Vagina (tissue), 2 donors: ENCODE data around the gene NUSAP1. TPM values are rescaled to one million over a fixed set of nuclear protein-coding genes. Genes with fewer than 3 reads are reported as not detected.

Source experiments
- DNase-seq, 2 donors: peaks; one replicate each; pipeline ENCODE4 v3.0.0-alpha.2; 2017; ENCODE audit errors: extremely low spot score in 2 of 2
- H3K27ac ChIP-seq: fragments of 200-600 bp; sonication (generic); one replicate; pipeline ENCODE4 v1.5.1; 2019
- H3K27me3 ChIP-seq: fragments of 200-600 bp; sonication (generic); one replicate; pipeline ENCODE4 v1.5.1; 2019
- H3K36me3 ChIP-seq, 2 donors: fragments of 200-600 bp; sonication (generic); one replicate each; pipeline ENCODE4 v1.5.1; 2017 to 2019
- H3K4me1 ChIP-seq: fragments of 200-600 bp; sonication (generic); one replicate; pipeline ENCODE4 v1.5.1; 2019
- H3K4me3 ChIP-seq, 2 donors: fragments of 200-600 bp; sonication (generic); 1 replicate in 1 of 2; 2 replicates in 1 of 2; pipeline ENCODE4 v1.5.1; 2016 to 2019
- H3K9me3 ChIP-seq: fragments of 200-600 bp; sonication (generic); one replicate; pipeline ENCODE4 v1.5.1; 2019
- POLR2A ChIP-seq, 2 donors: fragments of 450-650 bp; IDR thresholded peaks; one replicate each; pipeline ENCODE4 v1.6.1; 2017; ENCODE audit warnings: antibody characterized with exemption in 2 of 2, mild to moderate bottlenecking in 2 of 2, moderate library complexity in 2 of 2
- POLR2AphosphoS5 ChIP-seq, 2 donors: sonication (generic); formaldehyde crosslinking; IDR thresholded peaks; one replicate each; pipeline ENCODE4 v1.9.0; 2017; ENCODE audit warnings: antibody characterized with exemption in 2 of 2, mild to moderate bottlenecking in 2 of 2, low read depth in 1 of 2; ENCODE audit not compliant: insufficient read depth in 1 of 2
- intact Hi-C: fragments of 100-400 bp; cut with DNase I; formaldehyde crosslinking; loops from one replicate; pipeline ENCODE4 v1.15.1; 2023
- total RNA-seq: library from RNA; depleted of rRNA; stranded (reverse); fragments of >200 nt; gene quantifications from one replicate; pipeline ENCODE4 v1.2.3, GENCODE V29; 2016
- TF ChIP-seq, protein P1 (sequence below), 3 experiments: fragments of 450-650 bp in 2 of 3; fragments of 200-600 bp in 1 of 3; sonication (generic) in 1 of 3; IDR thresholded peaks; one replicate each; pipeline ENCODE4 v1.5.1; 2017 to 2019; ENCODE audit warnings: antibody characterized with exemption in 3 of 3, mild to moderate bottlenecking in 2 of 3, moderate library complexity in 2 of 3

The NUSAP1 gene
- total RNA-seq, 1 donor from 2014 or later: 16.9 TPM

DNA sequence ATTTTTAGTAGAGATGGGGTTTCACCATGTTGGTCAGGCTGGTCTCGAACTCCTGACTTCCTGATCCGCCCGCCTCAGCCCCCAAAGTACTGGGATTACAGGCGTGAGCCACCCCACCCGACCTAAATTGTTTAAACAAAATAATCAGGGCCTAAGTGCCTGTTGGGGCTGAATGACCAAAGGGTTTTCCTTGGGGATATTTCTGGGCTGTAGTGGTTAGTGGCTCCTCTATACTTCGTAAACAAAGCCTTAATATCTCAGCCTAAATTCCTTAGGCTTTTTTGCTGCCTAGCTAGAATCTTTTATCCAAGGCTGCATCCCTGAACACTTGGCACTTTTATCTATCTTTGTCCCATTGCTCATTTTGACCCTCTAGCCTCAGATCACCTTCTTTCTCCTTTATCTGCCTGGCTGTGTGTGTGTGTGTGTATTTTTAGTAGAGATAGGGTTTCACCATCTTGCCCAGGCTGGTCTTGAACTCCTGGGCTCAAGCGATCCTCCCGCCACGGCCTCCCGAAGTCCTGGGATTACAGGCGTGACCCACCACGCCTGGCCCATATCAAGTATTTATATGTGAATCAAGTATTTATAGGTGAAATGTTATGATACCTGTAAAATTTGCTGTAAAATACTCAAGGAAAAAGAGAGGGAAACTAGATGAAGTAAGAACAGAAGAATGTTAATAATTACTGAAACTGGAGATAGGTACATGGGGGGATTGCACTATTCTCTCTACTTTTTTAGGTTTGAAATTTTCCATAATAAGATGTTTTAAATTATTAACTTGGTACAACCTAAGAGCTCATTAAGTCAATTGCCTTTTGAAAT lies 1.8 kb downstream of the NUSAP1 start:
- no peak for TF ChIP-seq POLR2A (IDR thresholded peaks at IDR 0.05)
- no peak for DNase-seq
- Histone ChIP-seq H3K4me3 (no peak overlapping the region), H3K27ac (no peak overlapping the region), H3K9me3 (no peaks in the 10 kb centered on the region), H3K36me3 (no peaks in the 10 kb centered on the region), H3K4me1 (peaks cover 6% of the 10 kb centered on the region), H3K27me3 (no peaks in the 10 kb centered on the region)
- intact Hi-C loops: no loop called here

DNA sequence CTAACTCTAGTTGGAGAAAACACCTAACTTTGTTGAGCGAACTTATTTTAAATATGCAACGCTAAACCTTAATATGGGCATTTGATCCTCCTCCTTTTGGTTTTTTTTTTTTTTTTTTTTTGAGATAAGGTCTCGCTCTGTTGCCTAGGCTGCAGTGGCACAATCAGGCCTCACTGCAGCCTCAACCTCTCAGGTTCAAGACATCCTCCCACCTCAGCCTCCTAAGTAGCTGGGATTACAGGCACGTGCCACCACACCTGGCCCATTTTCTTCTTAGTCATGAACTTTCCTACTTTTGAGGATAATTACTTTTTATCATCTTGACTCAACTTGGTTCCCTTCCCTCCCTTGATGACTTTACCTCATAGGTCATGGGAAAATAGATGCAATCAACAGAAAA lies 3.9 kb downstream of the NUSAP1 start:
- H3K9me3 ChIP-seq: no peaks in the 10 kb centered on the region
- intact Hi-C loops: no loop called here
- no peak for TF ChIP-seq POLR2A (IDR thresholded peaks at IDR 0.05)
- no peak for TF ChIP-seq POLR2AphosphoS5 (IDR thresholded peaks at IDR 0.05; ENCODE audit: insufficient read depth in 1 of 2, low read depth in 1 of 2)
- TF ChIP-seq, protein P1, sequence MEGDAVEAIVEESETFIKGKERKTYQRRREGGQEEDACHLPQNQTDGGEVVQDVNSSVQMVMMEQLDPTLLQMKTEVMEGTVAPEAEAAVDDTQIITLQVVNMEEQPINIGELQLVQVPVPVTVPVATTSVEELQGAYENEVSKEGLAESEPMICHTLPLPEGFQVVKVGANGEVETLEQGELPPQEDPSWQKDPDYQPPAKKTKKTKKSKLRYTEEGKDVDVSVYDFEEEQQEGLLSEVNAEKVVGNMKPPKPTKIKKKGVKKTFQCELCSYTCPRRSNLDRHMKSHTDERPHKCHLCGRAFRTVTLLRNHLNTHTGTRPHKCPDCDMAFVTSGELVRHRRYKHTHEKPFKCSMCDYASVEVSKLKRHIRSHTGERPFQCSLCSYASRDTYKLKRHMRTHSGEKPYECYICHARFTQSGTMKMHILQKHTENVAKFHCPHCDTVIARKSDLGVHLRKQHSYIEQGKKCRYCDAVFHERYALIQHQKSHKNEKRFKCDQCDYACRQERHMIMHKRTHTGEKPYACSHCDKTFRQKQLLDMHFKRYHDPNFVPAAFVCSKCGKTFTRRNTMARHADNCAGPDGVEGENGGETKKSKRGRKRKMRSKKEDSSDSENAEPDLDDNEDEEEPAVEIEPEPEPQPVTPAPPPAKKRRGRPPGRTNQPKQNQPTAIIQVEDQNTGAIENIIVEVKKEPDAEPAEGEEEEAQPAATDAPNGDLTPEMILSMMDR (IDR thresholded peaks at IDR 0.05): no peak

DNA sequence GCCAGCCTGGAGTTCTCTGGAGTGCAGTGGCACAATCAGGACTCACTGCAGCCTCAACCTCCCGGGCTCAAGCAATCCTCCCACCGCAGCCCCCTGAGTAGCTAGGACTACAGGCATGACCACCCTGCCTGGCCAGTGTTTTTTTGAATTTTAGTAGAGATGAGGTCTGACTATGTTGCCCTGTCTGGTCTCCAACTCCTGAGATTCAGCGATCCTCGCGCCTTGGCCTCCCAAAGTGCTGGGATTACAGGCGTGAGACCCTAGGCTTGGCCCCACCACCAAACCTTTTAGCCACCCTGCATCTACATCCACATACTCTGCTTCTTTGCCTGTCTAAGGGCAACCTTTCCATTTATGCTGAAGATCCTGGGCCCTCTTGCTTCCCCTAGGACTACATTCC lies 4.4 kb downstream of the NUSAP1 start:
- TF ChIP-seq, protein P1 (IDR thresholded peaks at IDR 0.05): no peak
- TF ChIP-seq POLR2A (IDR thresholded peaks at IDR 0.05) (no peak), POLR2AphosphoS5 (IDR thresholded peaks at IDR 0.05; ENCODE audit: insufficient read depth in 1 of 2, low read depth in 1 of 2) (no peak)
- H3K27me3 ChIP-seq: no peaks in the 10 kb centered on the region
- no peak overlapping the region for H3K27ac ChIP-seq
- DNase-seq: no peak
- no peaks in the 10 kb centered on the region for H3K9me3 ChIP-seq
- H3K4me1 ChIP-seq: no peaks in the 10 kb centered on the region
- intact Hi-C loops: no loop called here
- no peaks in the 10 kb centered on the region for H3K36me3 ChIP-seq
- no peak overlapping the region for H3K4me3 ChIP-seq

More for the DNA sequence above, 3.9 kb downstream of the NUSAP1 start:
- DNase-seq: no peak
- Histone ChIP-seq H3K4me3 (no peak overlapping the region), H3K36me3 (no peaks in the 10 kb centered on the region), H3K27me3 (no peaks in the 10 kb centered on the region), H3K4me1 (peaks cover 4% of the 10 kb centered on the region), H3K27ac (no peak overlapping the region)

DNA sequence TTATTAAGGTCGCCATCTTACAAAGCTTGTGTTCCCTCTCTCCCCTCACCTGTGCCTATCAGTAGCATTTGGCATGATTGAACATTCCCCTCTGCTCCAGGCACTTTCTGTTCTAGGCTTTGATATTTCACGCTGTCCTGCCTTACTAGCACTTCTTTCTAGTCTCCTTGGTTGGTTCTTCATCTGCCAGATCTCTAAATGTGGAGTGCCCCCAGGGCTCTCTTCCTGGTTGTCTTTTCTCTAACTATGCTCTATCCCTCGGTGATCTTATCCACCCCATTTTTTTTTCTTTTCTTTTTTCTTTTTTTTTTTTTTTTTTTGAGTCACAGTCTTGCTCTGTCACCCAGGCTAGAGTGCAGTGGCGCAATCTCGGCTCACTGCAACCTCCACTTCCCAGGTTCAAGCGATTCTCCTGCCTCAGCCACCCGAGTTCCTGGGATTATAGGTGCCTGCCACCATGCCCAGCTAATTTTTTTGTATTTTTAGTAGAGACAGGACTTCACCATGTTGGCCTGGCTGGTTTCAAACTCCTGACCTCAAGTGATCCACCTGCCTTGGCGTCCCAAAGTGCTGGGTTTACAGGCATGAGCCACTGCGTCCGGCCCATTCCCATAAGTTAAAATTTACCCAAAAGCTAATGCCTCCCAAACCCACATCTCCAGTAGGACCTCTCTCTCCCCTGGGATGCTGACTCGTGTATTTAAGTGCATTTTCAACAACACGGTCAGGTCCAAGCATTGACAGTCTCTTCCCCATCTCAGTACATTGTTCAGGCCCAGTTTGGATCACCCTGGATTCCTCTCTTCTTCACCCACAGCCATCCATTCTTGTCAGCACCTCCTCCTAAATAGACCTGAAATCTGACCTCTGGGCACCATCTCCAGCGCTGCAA lies 5.2 kb downstream of the NUSAP1 start:
- intact Hi-C loops: no loop called here
- no peak for DNase-seq
- Histone ChIP-seq H3K9me3 (no peaks in the 10 kb centered on the region), H3K27me3 (no peaks in the 10 kb centered on the region), H3K36me3 (no peaks in the 10 kb centered on the region), H3K4me3 (no peak overlapping the region), H3K4me1 (no peaks in the 10 kb centered on the region), H3K27ac (no peak overlapping the region)
- TF ChIP-seq POLR2AphosphoS5 (IDR thresholded peaks at IDR 0.05; ENCODE audit: insufficient read depth in 1 of 2, low read depth in 1 of 2) (no peak), POLR2A (IDR thresholded peaks at IDR 0.05) (no peak)
- TF ChIP-seq, protein P1 (IDR thresholded peaks at IDR 0.05): no peak

DNA sequence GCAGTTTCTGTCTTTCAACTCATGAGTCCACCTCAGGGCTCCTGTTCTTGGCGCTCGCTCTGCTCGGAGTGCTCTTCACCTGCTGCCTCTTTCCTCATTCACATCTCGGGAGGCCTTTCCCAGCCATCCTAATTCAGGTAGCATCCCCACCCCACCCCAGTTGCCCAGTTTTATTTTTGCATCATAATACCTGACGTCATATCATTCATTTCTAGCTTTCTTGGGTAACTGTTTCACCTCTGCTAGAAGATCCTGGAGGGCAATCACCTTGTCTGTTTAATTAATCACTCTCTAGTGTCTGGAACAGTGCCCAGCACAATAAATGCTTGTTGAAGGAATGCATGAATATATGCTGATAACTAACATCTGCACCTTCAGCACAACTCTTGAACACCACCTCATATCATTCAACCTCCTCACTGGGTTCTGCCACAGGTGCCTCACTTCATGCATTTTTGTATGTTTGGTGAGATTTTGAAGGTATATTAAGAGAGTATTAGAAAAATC lies 7.6 kb downstream of the NUSAP1 start:
- H3K4me1 ChIP-seq: no peaks in the 10 kb centered on the region
- intact Hi-C loops: no loop called here
- no peak for TF ChIP-seq POLR2AphosphoS5 (IDR thresholded peaks at IDR 0.05; ENCODE audit: insufficient read depth in 1 of 2, low read depth in 1 of 2)
- no peak for TF ChIP-seq POLR2A (IDR thresholded peaks at IDR 0.05)
- TF ChIP-seq, protein P1 (IDR thresholded peaks at IDR 0.05): no peak
- no peaks in the 10 kb centered on the region for H3K36me3 ChIP-seq
- no peaks in the 10 kb centered on the region for H3K9me3 ChIP-seq
- no peak overlapping the region for H3K27ac ChIP-seq
- no peaks in the 10 kb centered on the region for H3K27me3 ChIP-seq
- no peak for DNase-seq
- no peak overlapping the region for H3K4me3 ChIP-seq
